Right cardiac atrium (tissue), 5 donors: ENCODE results near the gene REEP2. TPM values are rescaled to one million over a fixed set of nuclear protein-coding genes. Genes with fewer than 3 reads are reported as not detected.
A peak's percentile ranks its signal among the peaks of the same experiment; 100 is the strongest.
"Not testable (repeated sequence)": the region's sequence is repeated elsewhere in the genome, so short reads cannot be mapped to it uniquely, and the experiment has no call there.

Experiments used
- ATAC-seq, 2 donors: fragments of 200-7000 bp; cut with Tn5 transposase; one replicate each; pipeline versions ENCODE4 v1.8.0 to v1.9.1; 2020; ENCODE audit warnings: moderate library complexity in 2 of 2, mild to moderate bottlenecking in 1 of 2
- DNase-seq, 3 donors: peaks; one replicate each; pipeline ENCODE4 v3.0.0-alpha.2; 2020
- H3K27ac ChIP-seq: one replicate; pipeline ENCODE4 v1.5.1; 2013; ENCODE audit warnings: mild to moderate bottlenecking, low read length, control low read depth, moderate library complexity
- H3K27me3 ChIP-seq: one replicate; pipeline ENCODE4 v1.6.1; 2013; ENCODE audit not compliant: control insufficient read depth, insufficient read depth
- H3K4me1 ChIP-seq: one replicate; pipeline ENCODE4 v1.6.1; 2013; ENCODE audit warnings: low read length; ENCODE audit not compliant: control insufficient read depth, insufficient read depth
- H3K4me3 ChIP-seq: one replicate; pipeline ENCODE4 v1.5.1; 2013; ENCODE audit warnings: low read length, control low read depth
- H3K9me3 ChIP-seq: one replicate; pipeline ENCODE4 v1.6.1; 2013; ENCODE audit warnings: low read length; ENCODE audit not compliant: control insufficient read depth
- WGBS: extraction: QIAGEN DNeasy Blood & Tissue Kit; methylation state at CpG from one replicate; pipeline ENCODE4 v1.1.7; 2013; 5-methylcytosine and 5-hydroxymethylcytosine counted together
- intact Hi-C, 4 donors: fragments of 100-400 bp; cut with DNase I; formaldehyde crosslinking; loops; one replicate each; pipeline versions ENCODE4 v1.11.0 to v1.14.0; 2022 to 2023
- long read RNA-seq, 4 donors: library from polyadenylated mRNA; unstranded; transcript quantifications; one replicate each; pipeline ENCODE4 v2.0.0, GENCODE V29; 2020 to 2021
- polyA plus RNA-seq: library from polyadenylated mRNA; stranded (reverse); fragments of 200-250 nt; gene quantifications from one replicate; pipeline ENCODE4 v1.2.3, GENCODE V29; 2013
- total RNA-seq, 4 donors: library from RNA; stranded (reverse); fragmentation: NEBNext Ultra II Directional; extraction: Animal tissue kit (Norgen Biotek cat#: 25700); gene quantifications; one replicate each; pipeline ENCODE4 v1.2.1, GENCODE V29; 2021
- donor health status: healthy with polysubstance abuse.
- donor health status: DM: no; HTN: yes; CAD: no.
- donor health status: DM: no; HTN: no; CAD: no.
- donor health status: DM: no; HTN: yes; CAD: no; lungs with severe emphysema.
- donor health status: DM: yes; HTN: yes; CAD: no.

The REEP2 gene
- 10 to 100 TPM; 29.9 to 58.9 (median 37.2) TPM for total RNA-seq
- polyA plus RNA-seq = 38.7 TPM
- long read RNA-seq, donor 1, transcript REEP2-202 (8 exons, 2,170 nt) = major isoform, 118 of 167 reads
- long read RNA-seq, donor 1, transcript REEP2-201 (8 exons, 2,099 nt) = minor isoform, 18 of 167 reads
- long read RNA-seq, donor 1, partial matches to known transcripts = 14 of 167 reads
- long read RNA-seq, donor 1, other reads (novel, unspliced or antisense) = 12 of 167 reads
- long read RNA-seq, donor 2, transcript REEP2-202 (8 exons, 2,170 nt) = major isoform, 54 of 80 reads
- long read RNA-seq, donor 2, transcript REEP2-201 (8 exons, 2,099 nt) = minor isoform, 12 of 80 reads
- long read RNA-seq, donor 2, partial matches to known transcripts = 2 of 80 reads
- long read RNA-seq, donor 2, other reads (novel, unspliced or antisense) = 12 of 80 reads
- long read RNA-seq, donor 3, transcript REEP2-208 (5 exons, 717 nt) = minor isoform, 6 of 221 reads
- long read RNA-seq, donor 3, transcript REEP2-202 (8 exons, 2,170 nt) = major isoform, 154 of 221 reads
- long read RNA-seq, donor 3, transcript REEP2-201 (8 exons, 2,099 nt) = minor isoform, 32 of 221 reads
- long read RNA-seq, donor 3, partial matches to known transcripts = 12 of 221 reads
- long read RNA-seq, donor 3, other reads (novel, unspliced or antisense) = 15 of 221 reads
- long read RNA-seq, donor 4, transcript REEP2-202 (8 exons, 2,170 nt) = major isoform, 87 of 123 reads
- long read RNA-seq, donor 4, transcript REEP2-201 (8 exons, 2,099 nt) = minor isoform, 15 of 123 reads
- long read RNA-seq, donor 4, partial matches to known transcripts = 3 of 123 reads
- long read RNA-seq, donor 4, other reads (novel, unspliced or antisense) = 15 of 123 reads

GRCh38 chr5:138438724-138439476 lies at the start of gene REEP2:
TSS of gene REEP2 (plus strand) at chr5:138439057. CDS start at chr5:138439209, 152 bp downstream.
- peak within 1 kb of the TSS; percentile 44 for H3K4me3 ChIP-seq
- peak; percentile 52 to 63 for ATAC-seq
- intact Hi-C loops = no loop called here
- peak in 2 of 3 donors; percentile 75 to 76 for DNase-seq
- no peaks in the 10 kb centered on the region for H3K27me3 ChIP-seq
- under 1% methylated on average over 65 of the region's 65 CpGs for WGBS
- H3K9me3 ChIP-seq = no peaks in the 10 kb centered on the region
- H3K4me1 ChIP-seq = peaks cover 6% of the 10 kb centered on the region
- H3K27ac ChIP-seq = peak within 1 kb of the TSS; percentile 5

- WGBS = 96% methylated on average over 3 of the region's 3 CpGs
- Histone ChIP-seq H3K27me3 (no peaks in the 10 kb centered on the region), H3K4me1 (peaks cover 3% of the 10 kb centered on the region), H3K4me3 (no peak overlapping the region), H3K27ac (no peak overlapping the region), H3K9me3 (no peaks in the 10 kb centered on the region)
- intact Hi-C loops = no loop called here
- no peak for ATAC-seq
- no peak for DNase-seq
Measured at GRCh38 chr5:138389332-138389731, 49.5 kb upstream of the REEP2 start.

GRCh38 chr5:138389911-138390310 lies 48.9 kb upstream of the REEP2 start:
- H3K9me3 ChIP-seq, intact Hi-C loops, H3K4me3 ChIP-seq, H3K27me3 ChIP-seq, H3K27ac ChIP-seq, DNase-seq, ATAC-seq, H3K4me1 ChIP-seq: not testable (repeated sequence)
- 95% methylated on average over 10 of the region's 10 CpGs for WGBS

GRCh38 chr5:138391859-138392386 lies 46.9 kb upstream of the REEP2 start:
- intact Hi-C loops = no loop called here

GRCh38 chr5:138402640-138403039 lies 36.2 kb upstream of the REEP2 start:
- DNase-seq = no peak
- intact Hi-C loops = loop anchor here in 1 of 4 donors (10.0 kb wide), 1 partner anchor 178 kb away; no protein-coding TSS in a partner anchor
- H3K4me3 ChIP-seq = no peak overlapping the region
- no peaks in the 10 kb centered on the region for H3K4me1 ChIP-seq
- ATAC-seq = no peak
- no peaks in the 10 kb centered on the region for H3K27me3 ChIP-seq
- H3K27ac ChIP-seq = no peak overlapping the region
- no peaks in the 10 kb centered on the region for H3K9me3 ChIP-seq

More at GRCh38 chr5:138391859-138392386, 46.9 kb upstream of the REEP2 start:
- peak overlapping the region; percentile 90 for H3K27ac ChIP-seq
- no peaks in the 10 kb centered on the region for H3K9me3 ChIP-seq
- DNase-seq (peak; percentile 28 to 74 (median 66)), ATAC-seq (peak; percentile 75 to 92)
- H3K4me3 ChIP-seq = no peak overlapping the region
- no peaks in the 10 kb centered on the region for H3K27me3 ChIP-seq
- H3K4me1 ChIP-seq = peaks cover 3% of the 10 kb centered on the region
- 68% methylated on average over 9 of the region's 9 CpGs for WGBS

GRCh38 chr5:138408023-138408422 lies 30.8 kb upstream of the REEP2 start:
- Histone ChIP-seq H3K9me3 (no peaks in the 10 kb centered on the region), H3K4me1 (no peaks in the 10 kb centered on the region), H3K27me3 (no peaks in the 10 kb centered on the region), H3K4me3 (no peak overlapping the region), H3K27ac (no peak overlapping the region)
- 86% methylated on average over 5 of the region's 5 CpGs for WGBS
- intact Hi-C loops = loop anchor here in 1 of 4 donors (10.0 kb wide), 1 partner anchor 183 kb away; no protein-coding TSS in a partner anchor
- ATAC-seq = no peak
- DNase-seq = no peak

GRCh38 chr5:138410996-138411640 lies 27.7 kb upstream of the REEP2 start:
- not testable (repeated sequence) for H3K27ac ChIP-seq, ATAC-seq, H3K9me3 ChIP-seq, H3K27me3 ChIP-seq, H3K4me1 ChIP-seq, H3K4me3 ChIP-seq
- DNase-seq = peak; percentile 37 to 78 (median 78)
- intact Hi-C loops = loop anchor here in 1 of 4 donors (10.0 kb wide), 1 partner anchor 186 kb away; no protein-coding TSS in a partner anchor
- WGBS = 68% methylated on average over 13 of the region's 14 CpGs

GRCh38 chr5:138418444-138418843 lies 20.4 kb upstream of the REEP2 start:
- Histone ChIP-seq H3K27ac (no peak overlapping the region), H3K4me3 (no peak overlapping the region), H3K9me3 (no peaks in the 10 kb centered on the region), H3K4me1 (no peaks in the 10 kb centered on the region), H3K27me3 (no peaks in the 10 kb centered on the region)
- no peak for DNase-seq
- 76% methylated on average over 2 of the region's 2 CpGs for WGBS
- ATAC-seq = no peak
- intact Hi-C loops = loop anchor here in 1 of 4 donors (10.0 kb wide), 1 partner anchor 194 kb away; no protein-coding TSS in a partner anchor

GRCh38 chr5:138425079-138425478 lies 13.8 kb upstream of the REEP2 start:
- peak; percentile 77 to 93 for ATAC-seq
- Histone ChIP-seq H3K4me3 (no peak overlapping the region), H3K27ac (peak overlapping the region; percentile 9), H3K4me1 (no peaks in the 10 kb centered on the region), H3K9me3 (no peaks in the 10 kb centered on the region), H3K27me3 (no peaks in the 10 kb centered on the region)
- no peak for DNase-seq
- intact Hi-C loops = no loop called here
- WGBS = 85% methylated on average over 1 of the region's 1 CpG

- H3K4me3 ChIP-seq = no peak overlapping the region
- no peak for DNase-seq
Measured at GRCh38 chr5:138435943-138436342, 2.9 kb upstream of the REEP2 start.

More at GRCh38 chr5:138435943-138436342, 2.9 kb upstream of the REEP2 start:
- no peaks in the 10 kb centered on the region for H3K9me3 ChIP-seq
- intact Hi-C loops = no loop called here
- H3K27ac ChIP-seq = peak overlapping the region; percentile 13
- no peak for ATAC-seq
- H3K27me3 ChIP-seq = no peaks in the 10 kb centered on the region
- peaks cover 6% of the 10 kb centered on the region for H3K4me1 ChIP-seq
- 57% methylated on average over 5 of the region's 5 CpGs for WGBS
